HUDEP-2 (cell line): ENCODE measurements around the gene BACE2.

Source experiments
- DNase-seq, 76 experiments: peaks; one replicate each; lab custom pipeline; 2025; ENCODE audit not compliant: unreplicated experiment in 76 of 76; lab: John Stamatoyannopoulos, UW

Gene BACE2

DNA sequence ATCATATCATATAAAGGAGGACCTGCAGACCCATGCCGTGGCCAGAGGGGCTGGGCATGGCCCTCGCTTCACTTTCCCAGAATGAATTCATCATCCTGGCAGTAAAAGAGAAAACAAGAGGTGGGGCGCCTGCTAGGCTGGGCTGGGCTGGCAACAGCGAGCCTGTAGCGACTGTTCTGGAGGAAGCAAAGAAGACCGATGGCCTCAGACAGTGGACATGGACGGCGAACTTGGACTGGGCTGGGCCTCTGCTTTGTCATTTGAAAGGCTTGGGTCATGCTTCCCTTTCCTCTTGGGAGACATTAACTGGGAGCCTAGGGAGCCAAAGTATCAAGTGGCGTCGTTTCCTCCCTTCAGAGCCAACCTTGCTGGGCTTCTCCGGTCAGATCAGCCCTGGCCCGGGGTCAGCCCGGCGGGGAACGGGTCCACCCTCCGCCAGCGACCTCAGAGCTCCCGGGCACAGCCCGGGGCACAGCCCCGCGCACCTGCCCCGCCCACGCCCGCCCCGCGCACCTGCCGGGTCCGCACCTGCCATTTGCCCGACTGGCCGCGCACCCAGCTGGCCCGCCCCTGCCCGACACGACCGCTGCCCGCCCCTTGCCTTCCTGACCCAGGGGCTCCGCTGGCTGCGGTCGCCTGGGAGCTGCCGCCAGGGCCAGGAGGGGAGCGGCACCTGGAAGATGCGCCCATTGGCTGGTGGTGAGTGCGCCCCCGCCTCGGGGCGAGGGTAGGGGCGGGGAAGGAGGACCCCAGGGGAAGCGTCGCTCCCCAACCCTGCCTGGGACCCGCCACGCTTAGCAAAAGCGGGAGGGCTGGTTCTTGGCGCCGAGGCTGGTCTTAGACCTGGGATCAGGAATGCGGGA, 148.5 kb downstream of the BACE2 start, which contains the start of gene FAM3B:
Gene FAM3B (plus strand): TSS at position 602 of the 863 bp plus-strand sequence. CDS start 79 bp downstream, at position 681.
- no peak for DNase-seq

GRCh38 chr21:41317063-41317392, 149.1 kb downstream of the BACE2 start:
- DNase-seq, result no peak

GRCh38 chr21:41317458-41317857, 149.5 kb downstream of the BACE2 start:
- DNase-seq, result no peak

DNA sequence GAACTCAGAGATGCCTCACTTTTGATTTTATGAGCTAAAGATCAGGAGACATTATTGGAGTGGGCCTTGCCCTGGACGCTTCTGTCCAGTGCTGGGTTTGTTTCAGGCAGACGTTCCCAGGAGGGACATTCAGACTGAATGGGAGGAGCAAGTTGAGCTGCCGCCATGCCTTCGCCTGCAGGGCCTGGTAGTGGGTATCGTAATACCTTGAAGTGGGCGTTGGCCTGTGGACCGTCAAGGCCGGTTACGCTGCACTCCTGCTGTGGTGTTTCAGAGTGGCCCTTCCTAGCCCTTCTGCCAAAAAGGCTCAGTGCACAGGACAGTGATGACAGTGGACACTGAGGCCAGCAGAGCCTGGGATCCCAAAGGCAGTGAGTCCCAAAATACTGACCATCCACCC, 150.3 kb downstream of the BACE2 start:
- DNase-seq, result no peak

GRCh38 chr21:41319273-41319672, 151.3 kb downstream of the BACE2 start:
- no peak for DNase-seq

GRCh38 chr21:41321211-41321907, 153.4 kb downstream of the BACE2 start:
- DNase-seq, result no peak

DNA sequence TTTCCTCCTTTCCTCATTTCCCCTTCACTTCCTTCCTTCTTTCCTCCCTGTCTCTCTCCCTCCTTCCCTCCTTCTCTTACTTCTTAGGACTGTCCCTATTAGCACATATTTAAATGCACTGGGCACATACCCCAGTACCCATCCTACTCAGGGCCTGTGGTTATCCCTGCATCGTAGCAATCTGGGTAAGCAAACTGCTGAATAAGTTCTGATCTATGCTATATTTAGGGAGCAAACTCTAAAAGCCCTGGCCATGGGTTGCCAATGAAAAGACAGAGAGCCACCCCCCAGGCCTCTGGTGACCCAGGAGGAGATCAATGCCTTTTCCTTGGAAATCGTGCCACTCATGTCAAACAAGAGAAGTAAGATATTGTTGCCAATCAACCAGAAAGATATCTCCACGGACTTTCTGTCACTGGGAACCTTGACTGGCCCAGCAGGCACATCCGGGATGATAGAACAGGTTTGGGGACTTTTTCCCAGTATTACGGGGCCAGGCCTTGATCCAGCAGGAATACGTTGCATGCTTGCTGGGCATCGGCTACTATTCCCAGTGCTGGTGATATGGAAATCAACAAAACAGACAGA, 154.0 kb downstream of the BACE2 start:
- DNase-seq, result no peak

- no peak for DNase-seq
Observed at GRCh38 chr21:41322496-41323382, 154.8 kb downstream of the BACE2 start.

DNA sequence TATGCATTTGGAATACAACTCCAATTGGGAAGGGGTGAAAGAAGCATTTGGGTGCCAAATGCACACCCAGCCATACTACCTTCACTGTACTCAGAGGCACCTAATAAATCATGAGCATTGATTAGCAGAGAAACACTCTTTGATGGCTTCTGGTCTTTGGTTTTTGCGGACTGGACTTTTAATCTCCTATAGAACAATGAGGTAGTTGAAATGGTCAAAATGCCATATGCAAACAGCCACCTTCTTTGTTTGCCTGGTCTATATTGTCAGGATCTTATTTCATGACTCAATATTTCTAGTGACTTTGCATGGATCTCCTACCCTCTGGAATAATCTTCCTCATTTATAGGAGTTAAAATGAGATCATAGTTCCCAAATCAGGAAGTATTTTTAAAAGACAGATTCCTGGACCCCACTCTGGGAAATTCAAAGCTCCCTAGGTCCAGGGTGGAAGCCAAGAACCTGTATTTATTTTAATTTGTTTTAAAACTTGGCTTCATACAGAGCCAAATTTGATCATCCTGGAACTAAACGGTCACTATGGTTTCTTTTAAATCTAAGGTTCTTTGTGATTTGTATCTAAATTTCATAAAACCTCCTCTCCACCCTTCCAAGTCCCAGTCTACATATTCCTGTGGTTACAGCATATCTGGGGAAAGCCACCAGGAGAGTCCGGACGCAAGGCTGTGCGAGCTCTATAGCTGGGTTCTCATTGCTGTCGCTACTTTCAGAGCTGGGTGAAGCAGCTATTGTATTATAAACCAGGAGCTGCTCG, 157.4 kb downstream of the BACE2 start:
- DNase-seq, result no peak

- DNase-seq, result no peak
Observed at GRCh38 chr21:41326414-41327080, 158.6 kb downstream of the BACE2 start.

- no peak for DNase-seq
Observed at GRCh38 chr21:41327753-41328152, 159.8 kb downstream of the BACE2 start.

DNA sequence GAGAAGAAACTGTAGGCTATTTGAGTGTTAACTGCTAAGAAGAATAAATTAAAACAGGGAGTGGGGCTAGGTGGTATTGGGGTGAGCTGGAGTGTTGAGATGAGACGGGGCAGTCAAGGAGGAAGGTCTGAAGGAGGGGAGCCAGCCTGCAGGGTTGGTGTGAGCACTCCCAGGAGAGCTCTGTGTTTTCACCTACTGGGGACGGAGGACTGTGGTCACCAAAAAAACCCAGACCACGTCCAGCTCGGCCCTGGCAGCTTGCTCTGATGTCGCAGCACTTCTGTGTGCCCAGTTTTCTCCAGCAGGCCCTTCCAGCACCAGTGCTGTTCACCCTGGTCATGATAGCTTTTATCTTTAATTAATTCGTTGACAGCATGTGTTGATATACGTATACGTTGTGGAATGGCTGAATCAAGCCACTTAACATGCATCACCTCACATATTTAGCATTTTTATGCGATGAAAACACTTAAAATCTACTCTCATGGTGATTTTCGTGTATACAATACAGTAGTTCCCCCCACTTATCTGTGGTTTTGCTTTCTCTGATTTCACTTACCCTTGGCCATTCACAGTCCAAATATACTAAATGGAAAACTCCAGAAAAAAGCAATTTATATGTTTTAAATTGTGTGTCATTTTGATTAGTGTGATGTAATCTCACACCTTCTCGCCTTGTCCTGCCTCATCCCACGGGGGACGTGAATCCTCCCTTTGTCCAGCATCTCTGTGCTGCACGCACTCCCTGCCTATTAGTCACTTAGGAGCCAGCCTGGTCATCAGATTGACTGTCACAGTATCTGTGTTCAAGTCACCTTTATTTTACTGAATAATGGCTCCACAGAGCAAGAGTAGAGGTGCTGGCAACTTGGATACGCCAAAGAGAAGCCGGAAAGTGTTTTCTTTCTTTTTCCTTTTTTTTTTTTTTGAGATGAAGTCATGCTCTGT, 161.0 kb downstream of the BACE2 start:
- no peak for DNase-seq
